Astrocyte of the spinal cord (primary cell): Measurements from ENCODE around the gene LRRC4C.

Source experiments
- DNase-seq: peaks from one replicate; pipeline ENCODE4 v3.0.0; 2011; ENCODE audit warnings: low read depth, low spot score
- H3K4me3 ChIP-seq: 2 replicates; pipeline ENCODE4 v1.5.1; 2011; ENCODE audit warnings: low read depth, mild to moderate bottlenecking, low read length, moderate library complexity
- CTCF ChIP-seq: IDR thresholded peaks from 2 replicates; pipeline ENCODE4 v1.5.1; 2012; ENCODE audit warnings: low read depth, mild to moderate bottlenecking, low read length, inconsistent platforms
- in situ Hi-C: cut with HindIII; loops from 2 replicates; pipeline ENCODE4 v1.10.0; 2017; ENCODE audit warnings: low sequenced_read_pairs

The LRRC4C gene

GRCh38 chr11:41437006-41437490 lies 22.4 kb downstream of the LRRC4C start:
- DNase-seq = no peak
- in situ Hi-C loops = no loop called here
- no peak overlapping the region for H3K4me3 ChIP-seq
- no peak for TF ChIP-seq CTCF

GRCh38 chr11:41435531-41435930 lies 23.9 kb downstream of the LRRC4C start:
- no peak for TF ChIP-seq CTCF
- no peak for DNase-seq
- H3K4me3 ChIP-seq = no peak overlapping the region
- in situ Hi-C loops = no loop called here

GRCh38 chr11:41431784-41432183 lies 27.7 kb downstream of the LRRC4C start:
- TF ChIP-seq CTCF = peak; percentile 33
- DNase-seq = no peak
- in situ Hi-C loops = no loop called here
- H3K4me3 ChIP-seq = no peak overlapping the region

- no peak overlapping the region for H3K4me3 ChIP-seq
- no peak for TF ChIP-seq CTCF
- in situ Hi-C loops = no loop called here
- DNase-seq = no peak
Observed at GRCh38 chr11:41419901-41420300, 39.6 kb downstream of the LRRC4C start.

- H3K4me3 ChIP-seq = no peak overlapping the region
- TF ChIP-seq CTCF = no peak
- DNase-seq = no peak
- in situ Hi-C loops = no loop called here
Observed at GRCh38 chr11:41414771-41415440, 44.5 kb downstream of the LRRC4C start.

GRCh38 chr11:41413843-41414242 lies 45.6 kb downstream of the LRRC4C start:
- TF ChIP-seq CTCF = no peak
- no peak overlapping the region for H3K4me3 ChIP-seq
- in situ Hi-C loops = no loop called here
- no peak for DNase-seq

GRCh38 chr11:41405812-41406211 lies 53.6 kb downstream of the LRRC4C start:
- no peak for TF ChIP-seq CTCF
- DNase-seq = no peak
- in situ Hi-C loops = no loop called here
- no peak overlapping the region for H3K4me3 ChIP-seq
